ENCODE data around the gene RHOC.

Gene RHOC

DNA sequence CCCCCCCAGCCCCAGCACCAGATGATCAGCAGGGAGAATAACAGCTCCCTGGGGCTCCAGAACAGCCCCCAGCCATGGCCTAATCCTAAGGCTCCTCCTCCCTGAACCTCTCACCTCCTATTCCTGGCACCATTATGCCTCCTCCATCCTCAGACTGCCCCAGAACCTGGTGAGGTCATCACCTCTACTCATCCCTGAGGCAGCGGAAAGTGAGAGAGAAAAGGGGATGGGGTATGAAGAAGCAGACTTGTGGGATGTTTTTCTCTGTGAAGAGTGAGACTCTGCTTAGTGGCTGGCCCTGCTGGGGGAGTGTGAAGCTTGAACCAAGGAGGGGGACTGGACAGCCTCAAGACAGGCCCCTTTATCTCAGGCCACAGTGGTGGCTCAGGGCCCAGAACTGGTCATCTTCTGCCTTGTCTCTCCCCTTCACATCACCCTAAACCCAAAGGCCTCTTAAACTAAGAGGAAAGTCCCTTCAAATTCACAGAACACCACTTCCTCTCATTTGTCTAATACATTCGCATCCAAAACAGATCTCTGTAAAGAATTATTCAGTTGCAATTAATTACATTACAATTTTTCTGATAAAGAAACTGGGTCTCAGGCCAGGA lies 10.4 kb upstream of the RHOC start:
- DNase-seq: no peak

- DNase-seq: peak; percentile 85
Observed at GRCh38 chr1:112716133-112716720, 9.3 kb upstream of the RHOC start.

DNA sequence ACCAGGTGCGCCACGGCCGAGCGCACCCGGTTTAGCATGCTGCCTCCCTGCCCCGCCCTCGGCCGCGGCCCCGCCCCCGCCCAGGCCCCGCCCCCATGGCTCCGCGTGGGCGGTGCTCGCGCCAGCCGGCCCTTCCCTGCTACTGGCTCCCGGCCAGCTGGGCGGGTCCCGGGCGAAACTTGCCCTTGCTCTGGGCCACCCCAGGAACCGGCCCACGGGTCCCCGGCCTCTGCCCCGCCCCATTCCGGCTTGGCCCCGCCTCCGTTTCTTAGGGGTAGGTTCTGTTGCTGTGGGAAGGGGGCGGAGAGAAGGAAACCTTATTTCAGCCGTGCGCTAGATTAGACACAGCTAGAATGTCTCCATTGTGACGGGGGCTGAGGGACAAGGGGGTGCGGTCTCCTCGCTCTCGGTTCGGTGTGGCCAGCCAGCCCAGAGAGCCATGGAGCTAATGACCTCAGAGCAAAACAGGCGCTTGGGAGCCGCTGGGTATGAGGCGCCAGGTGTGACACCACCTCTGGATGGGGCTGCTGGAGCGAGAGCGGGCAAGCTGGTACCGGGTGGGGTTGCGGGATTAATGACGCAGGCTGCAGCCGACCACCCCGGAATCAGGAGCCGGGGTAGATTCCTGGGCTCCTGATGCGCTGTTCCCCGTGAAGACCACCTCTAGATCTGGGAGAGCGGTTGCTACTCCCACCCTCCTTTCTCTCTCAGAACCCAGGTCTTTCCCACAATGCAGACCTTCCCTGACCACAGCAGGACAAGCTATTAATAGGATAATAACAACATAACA lies 8.5 kb upstream of the RHOC start, which contains the start of gene PPM1J:
PPM1J (minus strand) TSS at position 69 of the 790 bp plus-strand sequence; CDS start at position 38, 31 bp downstream.
- no peak for DNase-seq

GRCh38 chr1:112714313-112715263 lies 7.7 kb upstream of the RHOC start:
- DNase-seq: no peak

- DNase-seq: no peak
Observed at GRCh38 chr1:112713466-112714312, 6.8 kb upstream of the RHOC start.

GRCh38 chr1:112712701-112713128 lies 5.8 kb upstream of the RHOC start:
- DNase-seq: no peak

DNA sequence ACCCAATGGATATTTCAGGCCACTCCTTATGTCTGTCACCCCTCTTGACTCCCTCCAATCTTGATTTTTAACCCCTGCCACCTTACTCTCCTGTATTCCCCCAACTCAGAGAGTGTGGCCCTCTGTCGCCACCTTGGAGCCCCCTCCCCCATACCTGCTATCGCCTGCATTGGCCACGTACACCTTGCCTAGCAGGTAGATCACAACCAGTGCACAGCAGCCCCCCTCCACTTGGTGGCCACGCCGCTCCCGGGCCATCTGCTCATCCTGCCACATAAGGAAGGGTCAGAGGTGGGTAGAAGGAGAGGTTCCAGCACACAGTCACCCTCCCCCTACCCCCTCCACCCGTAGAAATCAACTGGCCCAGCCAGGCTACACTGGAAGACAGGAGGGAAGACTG lies 5.3 kb upstream of the RHOC start:
- DNase-seq: no peak

GRCh38 chr1:112711670-112712069 lies 4.7 kb upstream of the RHOC start:
- DNase-seq: no peak

- DNase-seq: no peak
Observed at GRCh38 chr1:112711041-112711440, 4.1 kb upstream of the RHOC start.

- DNase-seq: no peak
Observed at GRCh38 chr1:112710586-112710985, 3.7 kb upstream of the RHOC start.

GRCh38 chr1:112710159-112710558 lies 3.2 kb upstream of the RHOC start:
- no peak for DNase-seq

DNA sequence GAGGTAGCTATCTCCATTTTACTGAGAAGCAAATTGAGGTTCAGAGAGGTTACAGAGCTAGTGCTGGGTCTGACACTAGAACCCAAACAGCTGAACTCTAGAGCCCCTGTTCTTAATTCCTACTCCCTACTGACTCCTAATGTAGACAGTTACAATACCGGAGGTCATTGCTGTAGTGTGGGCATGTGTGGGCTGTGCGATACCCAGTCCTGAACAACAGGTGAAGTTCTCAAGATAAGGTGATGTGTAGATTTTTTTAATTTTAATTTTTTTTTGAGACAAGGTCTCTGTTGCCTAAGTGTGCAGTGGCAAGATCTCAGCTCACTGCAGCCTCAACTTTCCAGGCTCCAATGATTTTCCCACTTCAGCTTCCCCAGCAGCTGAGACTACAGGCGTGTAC lies 1.6 kb upstream of the RHOC start:
- DNase-seq: no peak

DNA sequence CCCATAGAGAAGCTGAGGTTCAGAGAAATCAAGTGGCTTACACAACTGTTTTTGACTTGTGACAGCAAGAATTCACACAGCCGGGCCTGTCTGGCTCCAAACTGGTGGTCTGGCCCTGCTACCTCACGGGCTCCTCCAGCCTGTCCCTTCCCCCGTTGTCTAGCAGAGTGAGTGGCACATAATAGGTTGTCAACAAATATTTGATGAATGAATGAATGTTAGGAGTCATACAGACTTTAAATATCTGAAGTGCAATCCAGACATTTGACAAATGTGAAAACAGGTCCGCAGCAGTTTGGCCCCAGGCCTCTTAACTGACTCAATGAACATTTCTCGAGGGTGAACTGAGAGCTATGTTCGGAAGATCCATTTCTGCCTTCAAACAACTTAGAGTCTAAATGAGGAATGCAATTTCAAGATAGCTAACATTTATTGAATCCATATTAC lies 1.1 kb upstream of the RHOC start:
- no peak for DNase-seq

- DNase-seq: peak; percentile 52
Observed at GRCh38 chr1:112707221-112708001, 484 bp upstream of the RHOC start.

DNA sequence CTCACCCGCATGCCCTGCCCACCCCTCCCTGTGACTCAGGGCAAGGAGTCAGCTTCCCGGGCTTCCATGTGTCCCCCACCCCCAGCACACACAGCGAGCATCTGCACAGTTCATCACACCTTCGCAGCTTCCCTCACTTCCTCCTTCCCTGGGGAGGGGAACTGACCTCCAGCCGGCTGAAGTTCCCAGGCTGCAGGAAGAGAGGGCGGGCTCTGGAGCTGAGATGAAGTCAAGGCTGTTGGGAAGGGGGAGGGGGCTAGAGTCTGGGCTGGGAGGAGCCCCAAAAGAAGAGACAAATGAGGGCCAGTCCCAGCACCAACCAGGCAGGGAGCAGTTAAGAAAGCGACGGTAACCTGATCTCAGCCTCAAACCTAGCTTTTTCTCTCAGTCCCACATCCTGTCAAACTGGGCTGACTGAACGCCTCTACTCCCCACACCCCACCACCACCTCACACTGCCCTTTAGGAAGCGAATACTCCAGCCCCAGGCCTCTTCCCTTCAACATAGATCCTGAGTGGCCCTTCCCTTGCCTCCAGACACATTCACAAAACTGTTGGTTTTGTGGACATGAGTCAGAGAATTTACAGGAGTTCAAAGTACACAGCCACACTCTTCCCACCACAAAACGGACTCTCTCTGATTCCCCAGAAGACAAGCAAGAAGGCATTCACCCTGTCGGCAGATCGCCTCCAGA lies 1.8 kb downstream of the RHOC start:
- no peak for DNase-seq

- DNase-seq: no peak
Observed at GRCh38 chr1:112704391-112704933, 2.5 kb downstream of the RHOC start.

- no peak for DNase-seq
Observed at GRCh38 chr1:112703706-112704105, 3.2 kb downstream of the RHOC start.

DNA sequence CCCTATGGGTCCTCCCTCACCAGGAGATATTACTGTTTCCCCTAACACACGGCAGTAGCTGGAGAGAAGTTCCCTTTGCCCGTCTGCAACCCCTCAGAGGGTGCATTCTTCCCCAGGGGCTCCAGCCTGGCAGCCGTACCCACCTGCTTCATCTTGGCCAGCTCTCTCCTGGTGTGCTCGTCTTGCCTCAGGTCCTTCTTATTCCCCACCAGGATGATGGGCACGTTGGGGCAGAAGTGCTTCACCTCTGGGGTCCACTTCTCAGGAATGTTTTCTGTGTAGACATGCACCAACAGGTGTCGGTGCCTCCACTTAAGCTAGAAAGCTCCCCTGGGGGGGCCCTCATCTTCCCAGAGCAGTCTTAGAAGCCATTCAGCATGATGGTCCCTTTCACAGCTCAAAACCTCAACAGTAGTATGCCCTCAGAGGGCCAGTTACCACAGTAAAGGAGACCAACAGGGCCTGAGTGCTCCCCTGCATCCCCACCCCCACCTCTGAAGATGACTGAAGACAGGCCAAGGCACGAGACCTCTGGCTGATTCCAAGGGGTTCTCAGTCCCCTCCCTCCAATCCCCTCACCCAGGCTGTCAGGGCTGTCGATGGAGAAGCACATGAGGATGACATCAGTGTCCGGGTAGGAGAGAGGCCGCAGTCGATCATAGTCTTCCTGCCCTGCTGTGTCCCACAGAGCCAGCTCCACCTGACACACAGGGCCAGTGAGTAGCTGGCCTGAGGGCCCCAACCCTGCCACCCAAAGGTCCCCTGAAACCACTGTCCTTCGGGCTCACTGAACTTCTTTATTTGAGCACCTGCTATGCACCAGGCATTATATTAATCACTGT lies 4.3 kb downstream of the RHOC start:
- DNase-seq: no peak

- no peak for DNase-seq
Observed at GRCh38 chr1:112702067-112702395, 4.9 kb downstream of the RHOC start.

Data from NCI-H1092 (cell line).